K562 (cell line): ENCODE measurements around the gene XRN1. TPM values are rescaled to one million over a fixed set of nuclear protein-coding genes. Genes with fewer than 3 reads are reported as not detected.
A peak's percentile ranks its signal among the peaks of the same experiment; 100 is the strongest.

Experiments
- AFF1 ChIP-seq, 2 experiments: fragments of 450-650 bp; IDR thresholded peaks; 2 replicates each; pipeline ENCODE4 v1.6.1; 2018; ENCODE audit warnings: mild to moderate bottlenecking in 2 of 2, low read depth in 1 of 2; ENCODE audit not compliant: partially characterized antibody in 2 of 2
- CHD2 ChIP-seq: IDR thresholded peaks from 2 replicates; pipeline ENCODE4 v1.6.1; 2011; ENCODE audit warnings: low read depth, low read length
- CXXC5 ChIP-seq: fragments of 250-450 bp; sonication (Bioruptor Pico); IDR thresholded peaks from 2 replicates; pipeline ENCODE4 v1.8.0; 2022; ENCODE audit warnings: inconsistent platforms, mild to moderate bottlenecking, moderate library complexity
- ESRRA ChIP-seq: fragments of 450-650 bp; IDR thresholded peaks from 2 replicates; pipeline ENCODE4 v1.6.1; 2014; ENCODE audit warnings: low read depth, mild to moderate bottlenecking, moderate library complexity, borderline replicate concordance
- NFIX ChIP-seq: fragments of 250-450 bp; sonication (Bioruptor Pico); IDR thresholded peaks from 2 replicates; pipeline ENCODE4 v1.4.0; 2020; ENCODE audit warnings: low read depth, mild to moderate bottlenecking, moderate library complexity
- PTBP1 ChIP-seq: fragments of 200-400 bp; formaldehyde crosslinking; IDR thresholded peaks from 2 replicates; pipeline ENCODE4 v1.6.1; 2017; ENCODE audit warnings: low read depth, low read length
- SMAD1 ChIP-seq: fragments of 150-350 bp; IDR thresholded peaks from 2 replicates; pipeline ENCODE4 v1.6.1; 2014; ENCODE audit warnings: low read length, low read depth; ENCODE audit not compliant: partially characterized antibody
- ZNF197 ChIP-seq: fragments of 200-800 bp; sonication (Bioruptor generic); IDR thresholded peaks from 2 replicates; pipeline ENCODE4 v1.6.1; 2016; ENCODE audit warnings: low read depth, missing genetic modification characterization, missing compliant biosample characterization
- ZNF212 ChIP-seq: fragments of 450-650 bp; formaldehyde crosslinking; IDR thresholded peaks from 2 replicates; pipeline ENCODE4 v1.4.0; 2020; ENCODE audit warnings: mild to moderate bottlenecking
- ZNF280B ChIP-seq: fragments of 250-450 bp; sonication (Bioruptor Pico); IDR thresholded peaks from 2 replicates; pipeline ENCODE4 v1.5.1; 2021; ENCODE audit warnings: mild to moderate bottlenecking
- ZNF780A ChIP-seq: fragments of 250-450 bp; sonication (Bioruptor Pico); IDR thresholded peaks from 2 replicates; pipeline ENCODE4 v1.5.0; 2021; ENCODE audit warnings: mild to moderate bottlenecking
- polyA plus RNA-seq, 8 experiments: library from polyadenylated mRNA; depleted of rRNA in 4 of 8; stranded (reverse) in 5 of 8; unstranded in 3 of 8; fragments of >200 nt; fragmentation: Nextera tagmentation in 2 of 8; fragmentation: Illumina TruSeq in 1 of 8; extraction: Ambion mirVana in 2 of 8; extraction: Trizol in 1 of 8; gene quantifications; 2 replicates each; pipeline versions ENCODE4 v1.2.1 to v1.2.3, GENCODE V29; 2011 to 2014; ENCODE audit warnings: inconsistent platforms in 1 of 8, missing spikeins in 1 of 8
- total RNA-seq, 7 experiments: library from RNA; depleted of rRNA in 6 of 7; stranded (reverse); fragments of >200 nt in 6 of 7; fragmentation: Illumina TruSeq in 2 of 7; extraction: Trizol in 2 of 7; gene quantifications; 2 replicates each; pipeline versions ENCODE4 v1.2.1 to v1.2.3, GENCODE V29; 2011 to 2021; ENCODE audit warnings: low replicate concordance in 1 of 7

The XRN1 gene
- total and polyA plus RNA-seq, 9 of the 15 experiments (the other 6 are each of a cell fraction or from before 2014, with no cell fraction given), result 3.1 to 28.4 (median 17.2) TPM

GRCh38 chr3:142447852-142448823, at the start of gene XRN1 (continued):
- TF ChIP-seq PTBP1, result no peak
- no peak for TF ChIP-seq ZNF212
- TF ChIP-seq CXXC5 (CRISPR knock-in tag), result peak; percentile 92
- TF ChIP-seq ZNF197 (CRISPR knock-in tag), result no peak
- peak; percentile 60; the same call in 1 of the 2 replicates for TF ChIP-seq CHD2
- no peak for TF ChIP-seq ZNF280B (CRISPR knock-in tag)
- TF ChIP-seq SMAD1, result peak; percentile 70
- TF ChIP-seq ESRRA, result peak; percentile 65
- no peak for TF ChIP-seq AFF1 (IDR thresholded peaks at IDR 0.05; ENCODE audit: low read depth in 1 of 2, partially characterized antibody in 2 of 2)
- no peak for TF ChIP-seq ZNF780A (CRISPR knock-in tag)
- no peak for TF ChIP-seq NFIX
